Pons (tissue), 1 donor: ENCODE results near the gene NTM.

Experiments used
- DNase-seq: peaks from one replicate; pipeline ENCODE4 v3.0.0-alpha.2; 2016; ENCODE audit warnings: low spot score

NTM gene

GRCh38 chr11:132075447-132075846 lies 705.0 kb downstream of the NTM start:
- no peak for DNase-seq

- DNase-seq = no peak
These were observed 707.0 kb downstream of the NTM start for GRCh38 chr11:132077416-132077815.

GRCh38 chr11:132078264-132079076 lies 708.1 kb downstream of the NTM start:
- peak; percentile 58 for DNase-seq

- no peak for DNase-seq
These were observed 709.7 kb downstream of the NTM start for GRCh38 chr11:132080127-132080526.

GRCh38 chr11:132082566-132082965 lies 712.2 kb downstream of the NTM start:
- DNase-seq = no peak

- DNase-seq = no peak
These were observed 714.0 kb downstream of the NTM start for GRCh38 chr11:132084433-132084832.

- DNase-seq = no peak
These were observed 716.7 kb downstream of the NTM start for GRCh38 chr11:132087148-132087547.

- no peak for DNase-seq
These were observed 718.1 kb downstream of the NTM start for GRCh38 chr11:132088551-132088950.

GRCh38 chr11:132093536-132094259 lies 723.3 kb downstream of the NTM start:
- peak; percentile 60 for DNase-seq

- DNase-seq = no peak
These were observed 724.2 kb downstream of the NTM start for GRCh38 chr11:132094598-132094997.

GRCh38 chr11:132095230-132096131 lies 725.1 kb downstream of the NTM start:
- DNase-seq = peak; percentile 57

GRCh38 chr11:132096132-132096825 lies 725.9 kb downstream of the NTM start:
- DNase-seq = no peak

GRCh38 chr11:132099692-132100091 lies 729.3 kb downstream of the NTM start:
- peak; percentile 50 for DNase-seq

GRCh38 chr11:132100583-132100982 lies 730.2 kb downstream of the NTM start:
- DNase-seq = no peak

- DNase-seq = no peak
These were observed 731.5 kb downstream of the NTM start for GRCh38 chr11:132101881-132102280.

- DNase-seq = no peak
These were observed 732.6 kb downstream of the NTM start for GRCh38 chr11:132103021-132103420.

GRCh38 chr11:132106096-132106982 lies 735.9 kb downstream of the NTM start:
- no peak for DNase-seq

GRCh38 chr11:132111316-132111715 lies 740.9 kb downstream of the NTM start:
- no peak for DNase-seq

GRCh38 chr11:132111838-132112237 lies 741.4 kb downstream of the NTM start:
- no peak for DNase-seq

- no peak for DNase-seq
These were observed 742.4 kb downstream of the NTM start for GRCh38 chr11:132112846-132113245.

GRCh38 chr11:132114185-132114584 lies 743.8 kb downstream of the NTM start:
- DNase-seq = peak; percentile 73
